H9 (cell line): ENCODE results near the gene FAF1. TPM values are rescaled to one million over a fixed set of nuclear protein-coding genes. Genes with fewer than 3 reads are reported as not detected.

Source experiments
- DNase-seq: peaks from one replicate; pipeline ENCODE4 v3.0.0-alpha.2; 2017
- H2AFZ ChIP-seq: one replicate; pipeline ENCODE4 v1.6.1; 2013; ENCODE audit warnings: mild to moderate bottlenecking, low read length, control low read depth, moderate library complexity
- H2AK5ac ChIP-seq: 2 replicates; pipeline ENCODE4 v1.6.1; 2013; ENCODE audit warnings: low read length, control low read depth, mixed read lengths; ENCODE audit not compliant: insufficient read length
- H2BK120ac ChIP-seq: one replicate; pipeline ENCODE4 v1.6.1; 2013; ENCODE audit warnings: low read depth, mild to moderate bottlenecking, low read length, control low read depth, inconsistent platforms; ENCODE audit not compliant: poor library complexity, severe bottlenecking
- H2BK12ac ChIP-seq: 2 replicates; pipeline ENCODE4 v1.6.1; 2013; ENCODE audit warnings: low read length, control low read depth, mixed read lengths, low read depth; ENCODE audit not compliant: insufficient read length
- H2BK15ac ChIP-seq: 2 replicates; pipeline ENCODE4 v1.6.1; 2013; ENCODE audit warnings: low read depth, low read length, control low read depth
- H2BK20ac ChIP-seq: one replicate; pipeline ENCODE4 v1.6.1; 2013; ENCODE audit warnings: low read depth, mild to moderate bottlenecking, low read length, control low read depth, inconsistent platforms; ENCODE audit not compliant: poor library complexity, severe bottlenecking
- H2BK5ac ChIP-seq: 2 replicates; pipeline ENCODE4 v1.6.1; 2013; ENCODE audit warnings: low read length, control low read depth, mixed read lengths; ENCODE audit not compliant: insufficient read length
- H3K14ac ChIP-seq: 2 replicates; pipeline ENCODE4 v1.6.1; 2013; ENCODE audit warnings: low read length, control low read depth; ENCODE audit not compliant: insufficient read depth
- H3K18ac ChIP-seq: 2 replicates; pipeline ENCODE4 v1.6.1; 2013; ENCODE audit warnings: low read depth, mild to moderate bottlenecking, mixed read lengths, low read length, control low read depth; ENCODE audit not compliant: insufficient read length
- H3K23ac ChIP-seq: 2 replicates; pipeline ENCODE4 v1.6.1; 2013; ENCODE audit warnings: low read length, control low read depth, mixed read lengths, low read depth; ENCODE audit not compliant: insufficient read length
- H3K23me2 ChIP-seq: 2 replicates; pipeline ENCODE4 v1.6.1; 2013; ENCODE audit warnings: low read depth, mild to moderate bottlenecking, mixed read lengths, low read length, control low read depth; ENCODE audit not compliant: insufficient read length, poor library complexity, severe bottlenecking
- H3K27ac ChIP-seq: 2 replicates; pipeline ENCODE4 v1.5.1; 2013; ENCODE audit warnings: low read length, control low read depth, mixed read lengths, low read depth; ENCODE audit not compliant: insufficient read length
- H3K27me3 ChIP-seq: 2 replicates; pipeline ENCODE4 v1.6.1; 2013; ENCODE audit warnings: low read length, control low read depth, inconsistent platforms; ENCODE audit not compliant: insufficient read depth
- H3K4ac ChIP-seq: 2 replicates; pipeline ENCODE4 v1.6.1; 2013; ENCODE audit warnings: low read depth, mild to moderate bottlenecking, control low read depth, inconsistent platforms, low read length, moderate library complexity
- H3K4me1 ChIP-seq: 2 replicates; pipeline ENCODE4 v1.6.1; 2013; ENCODE audit warnings: low read length, control low read depth, inconsistent platforms; ENCODE audit not compliant: insufficient read depth
- H3K4me2 ChIP-seq: 2 replicates; pipeline ENCODE4 v1.6.1; 2013; ENCODE audit warnings: low read length, control low read depth, mixed read lengths; ENCODE audit not compliant: insufficient read length, insufficient read depth
- H3K56ac ChIP-seq: 2 replicates; pipeline ENCODE4 v1.6.1; 2013; ENCODE audit warnings: low read depth, mild to moderate bottlenecking, mixed read lengths, low read length, control low read depth; ENCODE audit not compliant: insufficient read length
- H3K79me1 ChIP-seq: 2 replicates; pipeline ENCODE4 v1.6.1; 2013; ENCODE audit warnings: low read depth, mild to moderate bottlenecking, moderate library complexity, low read length, control low read depth, inconsistent platforms; ENCODE audit not compliant: insufficient read depth, poor library complexity, severe bottlenecking
- H3K79me2 ChIP-seq: 2 replicates; pipeline ENCODE4 v1.6.1; 2013; ENCODE audit warnings: low read length, control low read depth, inconsistent platforms; ENCODE audit not compliant: insufficient read depth
- H3K9ac ChIP-seq: 2 replicates; pipeline ENCODE4 v1.6.1; 2013; ENCODE audit warnings: low read length, control low read depth, mixed read lengths; ENCODE audit not compliant: insufficient read length; ENCODE audit errors: extremely low read depth
- H3K9me3 ChIP-seq: one replicate; pipeline ENCODE4 v1.6.1; 2013; ENCODE audit warnings: low read depth, low read length, inconsistent platforms; ENCODE audit not compliant: control insufficient read depth
- H3T11ph ChIP-seq: one replicate; pipeline ENCODE4 v1.6.1; 2013; ENCODE audit warnings: mild to moderate bottlenecking, low read length, control low read depth, inconsistent platforms
- H4K20me1 ChIP-seq: one replicate; pipeline ENCODE4 v1.6.1; 2013; ENCODE audit not compliant: control insufficient read depth, insufficient read length, insufficient read depth
- H4K5ac ChIP-seq: 2 replicates; pipeline ENCODE4 v1.6.1; 2013; ENCODE audit warnings: low read depth, mild to moderate bottlenecking, mixed read lengths, low read length, control low read depth; ENCODE audit not compliant: insufficient read length
- H4K8ac ChIP-seq: replicated peaks from 2 replicates; pipeline ENCODE4 v1.6.1; 2013; ENCODE audit warnings: low read length, control low read depth, mixed read lengths, low read depth; ENCODE audit not compliant: insufficient read length
- H4K91ac ChIP-seq: 2 replicates; pipeline ENCODE4 v1.6.1; 2013; ENCODE audit warnings: low read depth, mild to moderate bottlenecking, moderate library complexity, mixed read lengths, low read length, control low read depth; ENCODE audit not compliant: insufficient read length
- H3K27ac Mint-ChIP-seq, 3 experiments: 2 replicates in 2 of 3; 3 replicates in 1 of 3; pipeline ENCODE4 v1.8.0; 2020 to 2021; ENCODE audit warnings: mixed read lengths in 3 of 3, mild to moderate bottlenecking in 1 of 3, moderate library complexity in 1 of 3
- H3K27me3 Mint-ChIP-seq: 2 replicates; pipeline ENCODE4 v1.8.0; 2021; ENCODE audit warnings: low read depth, mild to moderate bottlenecking, moderate library complexity, mixed read lengths
- H3K36me3 Mint-ChIP-seq, 3 experiments: 2 replicates in 2 of 3; 3 replicates in 1 of 3; pipeline ENCODE4 v1.8.0; 2020 to 2021; ENCODE audit warnings: low read depth in 3 of 3, mixed read lengths in 3 of 3; ENCODE audit not compliant: insufficient read depth in 1 of 3
- H3K4me1 Mint-ChIP-seq, 2 experiments: 2 replicates each; pipeline ENCODE4 v1.8.0; 2020; ENCODE audit warnings: mixed read lengths in 2 of 2
- H3K4me3 Mint-ChIP-seq, 2 experiments: 2 replicates in 1 of 2; 3 replicates in 1 of 2; pipeline ENCODE4 v1.8.0; 2020 to 2021; ENCODE audit warnings: mild to moderate bottlenecking in 2 of 2, mixed read lengths in 2 of 2, moderate library complexity in 1 of 2
- H3K9me3 Mint-ChIP-seq, 2 experiments: 2 replicates in 1 of 2; 3 replicates in 1 of 2; pipeline ENCODE4 v1.8.0; 2020; ENCODE audit warnings: mild to moderate bottlenecking in 2 of 2, mixed read lengths in 2 of 2, moderate library complexity in 1 of 2
- WGBS: extraction: QIAGEN DNeasy Blood & Tissue Kit; methylation state at CpG from one replicate; pipeline ENCODE4 v1.1.7; 2013; ENCODE audit warnings: missing lambda C conversion rate, low lambda C conversion rate, mixed read lengths; ENCODE audit not compliant: insufficient read length; ENCODE audit errors: extremely low coverage; 5-methylcytosine and 5-hydroxymethylcytosine counted together
- total RNA-seq: library from RNA; stranded (reverse); gene quantifications from 2 replicates; pipeline ENCODE4 v1.2.1, GENCODE V29; 2021
- TF ChIP-seq, protein P1 (sequence below): fragments of 200-600 bp; sonication (generic); conservative IDR thresholded peaks from 3 replicates; pipeline ENCODE4 v1.8.0; 2021; ENCODE audit warnings: antibody characterized with exemption, mild to moderate bottlenecking

Gene FAF1
- total RNA-seq, 1 experiment from 2014 or later: 60.8 TPM

DNA sequence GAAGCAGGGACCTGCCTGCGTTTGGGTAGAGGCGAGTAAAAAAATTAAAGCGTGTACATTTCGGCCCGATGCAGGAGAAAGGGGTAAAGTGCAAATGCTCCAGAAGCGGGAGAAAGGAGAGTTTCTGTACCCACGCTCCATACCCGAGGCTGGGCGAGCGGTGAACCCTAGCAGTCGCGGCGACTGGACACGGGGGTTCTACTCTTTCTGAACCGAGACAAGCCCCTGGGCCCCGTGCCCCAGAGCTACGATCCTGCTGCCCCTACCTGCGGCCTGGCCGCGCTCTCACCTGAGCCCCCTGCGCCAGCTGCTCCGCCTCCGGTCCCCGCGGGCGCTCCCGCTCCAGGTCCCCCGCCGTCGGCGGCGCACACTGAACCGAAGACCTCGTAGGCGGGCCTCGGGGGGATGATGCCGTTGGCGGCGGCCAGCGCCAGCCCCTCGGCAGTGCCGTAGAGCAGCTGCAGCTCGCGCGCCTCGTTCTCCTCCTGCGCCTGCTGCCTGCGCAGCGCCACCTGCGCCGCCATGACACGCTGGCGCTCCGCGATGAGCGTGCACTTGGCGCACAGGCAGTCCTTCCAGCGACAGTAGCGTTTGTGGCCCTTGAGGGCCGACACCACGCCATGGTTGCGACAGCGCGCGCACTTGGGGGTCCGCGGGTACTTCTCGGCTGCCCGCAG lies 539.2 kb downstream of the FAF1 start:
- Histone ChIP-seq H3K56ac (no peak overlapping the region), H3K23ac (no peak overlapping the region), H3K4me1 (no peaks in the 10 kb centered on the region), H4K8ac (no peak overlapping the region), H3K9ac (no peak overlapping the region), H2BK12ac (no peak overlapping the region), H3K18ac (no peak overlapping the region), H3K79me1 (no peaks in the 10 kb centered on the region), H3K4me2 (peak overlapping the region; percentile 23), H3K79me2 (no peaks in the 10 kb centered on the region), H2BK5ac (no peak overlapping the region), H4K5ac (no peak overlapping the region), H2BK15ac (no peak overlapping the region), H3K27ac (no peak overlapping the region), H2AK5ac (no peak overlapping the region), H4K20me1 (no peaks in the 10 kb centered on the region), H3K9me3 (no peaks in the 10 kb centered on the region), H3K4ac (no peak overlapping the region), H3K23me2 (peaks cover 21% of the 10 kb centered on the region), H4K91ac (no peak overlapping the region), H2AFZ (no peak overlapping the region), H2BK20ac (no peak overlapping the region), H2BK120ac (no peak overlapping the region), H3K27me3 (peaks cover 98% of the 10 kb centered on the region), H3T11ph (no peak overlapping the region), H3K14ac (no peak overlapping the region)
- H3K36me3 Mint-ChIP-seq: peaks cover 0 to 4% (median 2%) of the 10 kb centered on the region in 3 experiments; a peak in 3 of 7 replicates
- H3K9me3 Mint-ChIP-seq: peaks cover 4 to 16% of the 10 kb centered on the region in 2 experiments
- H3K4me1 Mint-ChIP-seq: peaks cover 39 to 64% of the 10 kb centered on the region in 2 experiments
- peak overlapping the region; percentile 36 to 74 for H3K4me3 Mint-ChIP-seq
- WGBS: no CpG with 5 or more reads among the region's 69 CpGs
- peak; percentile 71 for DNase-seq
- H3K27me3 Mint-ChIP-seq: peaks cover 98% of the 10 kb centered on the region
- TF ChIP-seq, protein P1, sequence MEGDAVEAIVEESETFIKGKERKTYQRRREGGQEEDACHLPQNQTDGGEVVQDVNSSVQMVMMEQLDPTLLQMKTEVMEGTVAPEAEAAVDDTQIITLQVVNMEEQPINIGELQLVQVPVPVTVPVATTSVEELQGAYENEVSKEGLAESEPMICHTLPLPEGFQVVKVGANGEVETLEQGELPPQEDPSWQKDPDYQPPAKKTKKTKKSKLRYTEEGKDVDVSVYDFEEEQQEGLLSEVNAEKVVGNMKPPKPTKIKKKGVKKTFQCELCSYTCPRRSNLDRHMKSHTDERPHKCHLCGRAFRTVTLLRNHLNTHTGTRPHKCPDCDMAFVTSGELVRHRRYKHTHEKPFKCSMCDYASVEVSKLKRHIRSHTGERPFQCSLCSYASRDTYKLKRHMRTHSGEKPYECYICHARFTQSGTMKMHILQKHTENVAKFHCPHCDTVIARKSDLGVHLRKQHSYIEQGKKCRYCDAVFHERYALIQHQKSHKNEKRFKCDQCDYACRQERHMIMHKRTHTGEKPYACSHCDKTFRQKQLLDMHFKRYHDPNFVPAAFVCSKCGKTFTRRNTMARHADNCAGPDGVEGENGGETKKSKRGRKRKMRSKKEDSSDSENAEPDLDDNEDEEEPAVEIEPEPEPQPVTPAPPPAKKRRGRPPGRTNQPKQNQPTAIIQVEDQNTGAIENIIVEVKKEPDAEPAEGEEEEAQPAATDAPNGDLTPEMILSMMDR: 0 out of 3 replicates have a peak, but pooled peaks have one; percentile 12
- no peak overlapping the region for H3K27ac Mint-ChIP-seq
